AG04450 (cell line): Measurements from ENCODE around the gene NEK7. TPM values are rescaled to one million over a fixed set of nuclear protein-coding genes. Genes with fewer than 3 reads are reported as not detected.
A peak's percentile ranks its signal among the peaks of the same experiment; 100 is the strongest.

Experiments
- CTCF ChIA-PET: fragments of 300-600, 350-600 bp; formaldehyde crosslinking; extraction: SDS; loops from one replicate; lab custom pipeline; 2022; ENCODE audit warnings: antibody characterized with exemption, inconsistent platforms; lab: Charles Lee
- POLR2A ChIA-PET: fragments of 350-600 bp; formaldehyde crosslinking; extraction: SDS; loops from one replicate; lab custom pipeline; 2021; ENCODE audit warnings: antibody characterized with exemption, inconsistent platforms; lab: Yijun Ruan, JAX
- DNase-seq: peaks from one replicate; pipeline ENCODE4 v3.0.0-alpha.2; 2011; ENCODE audit warnings: low read depth, low spot score
- H3K27ac ChIP-seq: one replicate; pipeline ENCODE4 v1.5.1; 2012; ENCODE audit warnings: low read depth, low read length, control low read depth
- H3K27me3 ChIP-seq: one replicate; pipeline ENCODE4 v1.6.0; 2012; ENCODE audit warnings: low read length; ENCODE audit not compliant: control insufficient read depth, insufficient read depth
- H3K4me3 ChIP-seq: 2 replicates; pipeline ENCODE4 v1.5.1; 2011; ENCODE audit warnings: mild to moderate bottlenecking, low read depth, low read length, control low read depth
- H3K9me3 ChIP-seq: 2 replicates; pipeline ENCODE4 v1.5.1; 2012; ENCODE audit warnings: low read length; ENCODE audit not compliant: control insufficient read depth, insufficient read depth
- polyA plus RNA-seq: library from polyadenylated mRNA; depleted of rRNA; stranded (reverse); fragments of >200 nt; gene quantifications from 2 replicates; pipeline ENCODE4 v1.2.3, GENCODE V29; 2011
- TF ChIP-seq, protein P1 (sequence below): IDR thresholded peaks from 2 replicates; pipeline ENCODE4 v1.5.1; 2011; ENCODE audit warnings: low read depth, low read length, control low read depth, inconsistent platforms

Gene NEK7
- polyA plus RNA-seq, 1 experiment, result 147 TPM

DNA sequence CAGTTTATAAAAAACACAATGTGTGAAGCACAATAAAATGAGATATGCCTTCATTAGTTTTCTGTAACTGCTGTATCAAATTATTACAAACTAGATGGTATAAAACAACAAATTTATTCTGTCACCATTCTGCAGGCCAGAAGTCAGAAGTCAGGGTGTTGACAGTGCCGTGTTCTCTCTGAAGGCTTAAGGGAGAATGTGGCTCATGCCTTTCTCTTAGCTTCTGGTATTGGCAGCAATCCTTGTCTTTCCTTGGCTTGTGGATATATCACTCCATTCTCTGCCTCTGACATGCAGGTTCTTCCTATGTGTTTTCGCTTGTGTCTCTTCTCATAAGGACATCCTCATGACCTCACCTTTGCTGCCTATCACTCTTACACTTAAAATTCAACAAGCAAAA lies 10.1 kb downstream of the NEK7 start:
- ChIA-PET CTCF (interaction anchor here (0.9 kb wide), 1 partner anchor 13 kb away, joined by 3 read pairs; no protein-coding TSS in a partner anchor), POLR2A (no interaction called here)
- TF ChIP-seq, protein P1, sequence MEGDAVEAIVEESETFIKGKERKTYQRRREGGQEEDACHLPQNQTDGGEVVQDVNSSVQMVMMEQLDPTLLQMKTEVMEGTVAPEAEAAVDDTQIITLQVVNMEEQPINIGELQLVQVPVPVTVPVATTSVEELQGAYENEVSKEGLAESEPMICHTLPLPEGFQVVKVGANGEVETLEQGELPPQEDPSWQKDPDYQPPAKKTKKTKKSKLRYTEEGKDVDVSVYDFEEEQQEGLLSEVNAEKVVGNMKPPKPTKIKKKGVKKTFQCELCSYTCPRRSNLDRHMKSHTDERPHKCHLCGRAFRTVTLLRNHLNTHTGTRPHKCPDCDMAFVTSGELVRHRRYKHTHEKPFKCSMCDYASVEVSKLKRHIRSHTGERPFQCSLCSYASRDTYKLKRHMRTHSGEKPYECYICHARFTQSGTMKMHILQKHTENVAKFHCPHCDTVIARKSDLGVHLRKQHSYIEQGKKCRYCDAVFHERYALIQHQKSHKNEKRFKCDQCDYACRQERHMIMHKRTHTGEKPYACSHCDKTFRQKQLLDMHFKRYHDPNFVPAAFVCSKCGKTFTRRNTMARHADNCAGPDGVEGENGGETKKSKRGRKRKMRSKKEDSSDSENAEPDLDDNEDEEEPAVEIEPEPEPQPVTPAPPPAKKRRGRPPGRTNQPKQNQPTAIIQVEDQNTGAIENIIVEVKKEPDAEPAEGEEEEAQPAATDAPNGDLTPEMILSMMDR, result no peak
- Histone ChIP-seq H3K9me3 (no peaks in the 10 kb centered on the region), H3K27ac (no peak overlapping the region), H3K27me3 (no peaks in the 10 kb centered on the region), H3K4me3 (no peak overlapping the region)
- no peak for DNase-seq

DNA sequence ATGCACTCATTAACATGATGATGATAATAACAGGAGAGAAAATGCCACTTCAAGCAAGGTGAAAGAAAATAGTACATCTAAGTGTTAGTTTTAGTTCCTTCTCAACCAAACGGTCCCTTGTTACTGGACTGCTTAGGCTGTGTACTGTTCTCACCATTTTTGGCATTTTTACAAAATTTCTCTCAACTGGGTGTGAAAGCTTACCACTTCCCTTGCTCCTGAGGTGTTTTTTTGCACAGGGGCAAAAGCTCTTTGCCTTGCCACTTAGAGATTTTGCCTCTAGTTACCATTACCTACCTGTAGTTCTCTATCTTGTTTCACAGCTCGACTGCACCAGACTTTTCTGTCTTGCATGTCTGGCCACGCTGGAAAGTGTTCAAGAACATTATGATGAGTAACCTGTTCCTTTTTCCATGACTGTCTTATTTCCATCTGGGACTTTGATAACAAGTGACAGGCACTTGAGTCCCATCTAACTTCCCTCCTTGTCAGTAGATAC lies 10.7 kb downstream of the NEK7 start:
- Histone ChIP-seq H3K27me3 (no peaks in the 10 kb centered on the region), H3K9me3 (no peaks in the 10 kb centered on the region), H3K4me3 (no peak overlapping the region), H3K27ac (peak overlapping the region; percentile 11)
- TF ChIP-seq, protein P1, result no peak
- ChIA-PET CTCF (no interaction called here), POLR2A (no interaction called here)
- DNase-seq, result no peak

DNA sequence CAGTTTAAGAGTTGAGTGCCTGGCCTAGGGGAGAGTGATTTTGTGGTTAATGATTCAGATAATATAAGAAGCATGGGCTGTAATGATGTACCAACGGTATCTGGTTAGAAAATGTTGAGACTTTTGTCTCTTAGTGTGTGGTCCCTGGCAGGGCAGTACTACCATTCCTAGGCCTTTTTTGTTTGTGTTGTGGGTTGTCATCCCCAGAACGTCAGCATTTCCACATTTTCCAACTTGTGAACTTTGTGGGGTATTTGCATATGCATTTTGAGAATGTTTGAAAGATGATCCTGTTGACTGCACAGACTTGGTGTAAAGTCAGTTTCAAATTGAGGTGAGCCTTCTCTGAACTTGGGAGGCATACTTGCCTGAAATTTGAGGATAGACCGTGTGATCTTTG lies 11.4 kb downstream of the NEK7 start:
- CTCF ChIA-PET, result interaction anchor here (1.3 kb wide), 1 partner anchor 13 kb away, joined by 4 read pairs; no protein-coding TSS in a partner anchor
- POLR2A ChIA-PET, result no interaction called here
- TF ChIP-seq, protein P1, result no peak
- no peaks in the 10 kb centered on the region for H3K9me3 ChIP-seq
- no peaks in the 10 kb centered on the region for H3K27me3 ChIP-seq
- H3K4me3 ChIP-seq, result no peak overlapping the region
- DNase-seq, result no peak
- H3K27ac ChIP-seq, result no peak overlapping the region

DNA sequence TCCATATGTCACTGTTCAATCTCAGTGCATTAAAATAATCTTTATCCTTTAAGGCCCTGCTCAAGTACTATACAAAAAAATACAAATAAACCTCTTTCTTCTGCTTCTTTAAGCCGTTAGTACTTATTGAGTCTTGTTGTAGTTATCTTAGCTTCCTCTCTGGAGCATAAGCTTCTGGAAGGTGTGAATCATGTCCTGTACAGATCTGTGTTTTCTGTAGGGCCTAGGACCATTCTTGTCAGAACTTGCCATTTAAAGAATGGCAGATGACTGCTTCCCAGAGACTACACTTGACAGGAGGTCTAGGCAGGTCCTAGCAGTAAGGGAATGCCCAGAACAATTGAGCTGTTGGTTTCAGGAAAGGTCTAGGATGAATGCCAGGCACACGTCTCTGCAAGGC lies 12.9 kb downstream of the NEK7 start:
- H3K27me3 ChIP-seq, result no peaks in the 10 kb centered on the region
- no peaks in the 10 kb centered on the region for H3K9me3 ChIP-seq
- H3K4me3 ChIP-seq, result no peak overlapping the region
- no peak overlapping the region for H3K27ac ChIP-seq
- no peak for DNase-seq
- POLR2A ChIA-PET, result no interaction called here
- CTCF ChIA-PET, result no interaction called here
- TF ChIP-seq, protein P1, result no peak

DNA sequence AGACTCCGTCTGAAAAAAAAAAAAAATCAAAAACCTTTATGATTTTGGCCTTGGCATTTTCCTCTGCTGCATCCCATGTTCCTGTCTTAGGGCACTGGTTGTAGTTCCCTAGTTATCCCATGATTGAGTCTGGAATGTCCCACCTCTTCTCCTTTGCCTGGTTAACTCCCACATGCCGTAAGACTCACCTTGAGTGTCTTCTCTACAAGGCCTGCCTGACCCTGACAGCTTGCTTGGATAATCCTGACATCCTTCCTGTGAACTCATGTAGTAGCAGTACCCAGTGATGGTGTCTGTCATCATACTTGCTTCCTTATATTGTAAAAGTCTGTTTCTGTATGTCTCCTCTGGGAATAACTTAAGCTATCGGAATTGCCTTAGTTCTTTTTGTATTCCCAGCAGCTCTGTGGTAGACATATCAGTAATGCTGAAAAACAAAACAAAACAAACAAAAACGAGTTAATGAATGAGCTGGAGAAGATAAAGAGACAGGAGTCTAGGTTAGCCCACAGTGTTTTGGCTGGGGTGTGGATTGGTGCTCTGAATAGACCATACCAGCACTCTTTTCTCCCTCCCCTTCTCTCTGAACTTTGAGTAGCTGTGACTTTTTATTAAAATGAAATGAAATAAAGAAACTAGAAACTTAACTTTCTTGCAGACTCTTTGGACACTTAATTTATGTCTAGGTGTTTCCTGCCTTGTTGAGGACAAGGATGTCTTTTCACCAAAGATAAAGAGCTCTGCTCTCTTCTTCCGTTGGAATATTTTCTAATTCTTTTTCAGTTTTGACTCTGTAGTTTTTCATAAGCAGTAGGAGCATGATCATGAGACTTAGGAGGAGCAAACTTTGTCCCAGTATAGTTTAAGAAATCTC lies 15.1 kb downstream of the NEK7 start:
- Histone ChIP-seq H3K4me3 (no peak overlapping the region), H3K9me3 (no peaks in the 10 kb centered on the region), H3K27me3 (no peaks in the 10 kb centered on the region), H3K27ac (no peak overlapping the region)
- CTCF ChIA-PET, result interaction anchor here (1.7 to 2.0 kb wide), 2 partner anchors 9 to 16 kb away, joined by 4 to 7 read pairs; no protein-coding TSS in a partner anchor
- TF ChIP-seq, protein P1, result no peak
- DNase-seq, result no peak
- POLR2A ChIA-PET, result no interaction called here
